OCI-LY7 (cell line): ENCODE data around the gene S100A8. TPM values are rescaled to one million over a fixed set of nuclear protein-coding genes. Genes with fewer than 3 reads are reported as not detected.

Source experiments
- BruUV-seq: library from RNA; stranded (reverse); fragments of 400-500 nt; replicated peaks from 2 replicates; lab custom pipeline; 2021; lab: Mats Ljungman, UMichigan
- CTCF ChIA-PET: fragments of 300-600 bp; sonication (Branson Sonifier 250); formaldehyde crosslinking; loops from one replicate; lab custom pipeline; 2022; ENCODE audit warnings: antibody characterized with exemption; ENCODE audit not compliant: unreplicated experiment; lab: Charles Lee
- POLR2A ChIA-PET: fragments of 300-600 bp; sonication (Branson Sonifier 250); formaldehyde crosslinking; loops from one replicate; lab custom pipeline; 2022; ENCODE audit warnings: antibody characterized with exemption; lab: Charles Lee
- DNase-seq: peaks from one replicate; pipeline ENCODE4 v3.0.0-alpha.2; 2015; ENCODE audit warnings: low spot score
- H2AFZ ChIP-seq: fragments of 200-600 bp; sonication (generic), shearing (Covaris generic); 2 replicates; pipeline ENCODE4 v1.6.1; 2014; ENCODE audit warnings: mild to moderate bottlenecking, antibody characterized with exemption, low read length, moderate library complexity
- H3K27ac ChIP-seq: fragments of 200-600 bp; sonication (generic); 2 replicates; pipeline ENCODE4 v1.5.1; 2014; ENCODE audit warnings: mixed run types, low read depth, mild to moderate bottlenecking, moderate library complexity, low read length, inconsistent platforms; ENCODE audit not compliant: poor library complexity, severe bottlenecking
- H3K36me3 ChIP-seq: fragments of 200-600 bp; sonication (generic); 2 replicates; pipeline ENCODE4 v1.6.1; 2014; ENCODE audit warnings: mild to moderate bottlenecking, antibody characterized with exemption, low read length, moderate library complexity, mixed read lengths; ENCODE audit not compliant: insufficient read depth
- H3K4me1 ChIP-seq: fragments of 200-600 bp; sonication (generic); 2 replicates; pipeline ENCODE4 v1.5.1; 2014; ENCODE audit warnings: mild to moderate bottlenecking, low read length; ENCODE audit not compliant: insufficient read depth, poor library complexity, severe bottlenecking
- H3K4me2 ChIP-seq: fragments of 200-600 bp; sonication (generic); 2 replicates; pipeline ENCODE4 v1.6.1; 2014; ENCODE audit warnings: mild to moderate bottlenecking, low read length
- H3K4me3 ChIP-seq: fragments of 200-600 bp; sonication (generic); 2 replicates; pipeline ENCODE4 v1.5.1; 2014; ENCODE audit warnings: mild to moderate bottlenecking, low read depth, low read length; ENCODE audit not compliant: poor library complexity, severe bottlenecking
- H3K79me2 ChIP-seq: fragments of 200-600 bp; sonication (generic); 2 replicates; pipeline ENCODE4 v1.6.1; 2016; ENCODE audit warnings: low read depth, mild to moderate bottlenecking, low read length, moderate library complexity, mixed read lengths; ENCODE audit not compliant: insufficient read depth
- H3K9me2 ChIP-seq: fragments of 200-600 bp; sonication (generic); 2 replicates; pipeline ENCODE4 v1.6.1; 2016; ENCODE audit warnings: mild to moderate bottlenecking, low read length, mixed read lengths; ENCODE audit not compliant: insufficient read depth
- H3K9me3 ChIP-seq: fragments of 200-600 bp; sonication (generic); 2 replicates; pipeline ENCODE4 v1.6.1; 2014; ENCODE audit warnings: mild to moderate bottlenecking, mixed run types, low read length, mixed read lengths
- H4K20me1 ChIP-seq: fragments of 200-600 bp; sonication (generic); 2 replicates; pipeline ENCODE4 v1.6.1; 2014; ENCODE audit warnings: mild to moderate bottlenecking, antibody characterized with exemption, low read length, moderate library complexity, mixed read lengths; ENCODE audit not compliant: insufficient read depth
- CTCF ChIP-seq: fragments of 200-600 bp; sonication (generic); conservative IDR thresholded peaks from 2 replicates; pipeline ENCODE4 v1.5.1; 2014; ENCODE audit warnings: mild to moderate bottlenecking, antibody characterized with exemption, low read length, moderate library complexity, mixed read lengths
- EZH2phosphoT487 ChIP-seq: fragments of 200-600 bp; sonication (generic); IDR thresholded peaks from 2 replicates; pipeline ENCODE4 v1.6.1; 2018; ENCODE audit warnings: low read depth, borderline replicate concordance, mild to moderate bottlenecking, mixed run types, antibody characterized with exemption, low read length, moderate library complexity, mixed read lengths
- intact Hi-C: fragments of 100-400 bp; cut with micrococcal nuclease; formaldehyde crosslinking; loops from one replicate; pipeline ENCODE4 v1.10.0; 2022; ENCODE audit not compliant: unreplicated experiment
- total RNA-seq, 2 experiments: library from RNA; depleted of rRNA in 1 of 2; stranded (reverse); fragments of >200 nt in 1 of 2; shearing (Covaris generic) in 1 of 2; gene quantifications; 2 replicates each; pipeline ENCODE4 v1.2.3, GENCODE V29; 2014 to 2022

The S100A8 gene
- total RNA-seq, 2 experiments from 2014 or later, result not detected

- ChIA-PET POLR2A (no interaction called here), CTCF (no interaction called here)
- TF ChIP-seq EZH2phosphoT487, result no peak
- H4K20me1 ChIP-seq, result no peaks in the 10 kb centered on the region
- no peaks in the 10 kb centered on the region for H3K9me2 ChIP-seq
- BruUV-seq, result no TSS peak
- no peaks in the 10 kb centered on the region for H3K79me2 ChIP-seq
- H2AFZ ChIP-seq, result no peak overlapping the region
- H3K4me2 ChIP-seq, result no peak overlapping the region
- no peak overlapping the region for H3K4me3 ChIP-seq
- no peaks in the 10 kb centered on the region for H3K36me3 ChIP-seq
- DNase-seq, result no peak
- intact Hi-C loops, result loop anchor here (2.0 kb wide), 1 partner anchor 51 kb away; no protein-coding TSS in a partner anchor
- no peak overlapping the region for H3K27ac ChIP-seq
- H3K9me3 ChIP-seq, result no peaks in the 10 kb centered on the region
- H3K4me1 ChIP-seq, result no peaks in the 10 kb centered on the region
Observed at GRCh38 chr1:153403421-153404085, 12.7 kb upstream of the S100A8 start.

- Histone ChIP-seq H2AFZ (no peak overlapping the region), H3K36me3 (no peaks in the 10 kb centered on the region), H3K9me3 (no peaks in the 10 kb centered on the region), H3K79me2 (no peaks in the 10 kb centered on the region), H3K4me2 (no peak overlapping the region), H3K27ac (no peak overlapping the region), H3K4me1 (no peaks in the 10 kb centered on the region), H4K20me1 (no peaks in the 10 kb centered on the region), H3K4me3 (no peak overlapping the region), H3K9me2 (no peaks in the 10 kb centered on the region)
- BruUV-seq, result no TSS peak
- intact Hi-C loops, result no loop called here
- DNase-seq, result no peak
- POLR2A ChIA-PET, result no interaction called here
- CTCF ChIA-PET, result no interaction called here
- TF ChIP-seq CTCF, result no peak
- TF ChIP-seq EZH2phosphoT487, result no peak
Observed at GRCh38 chr1:153402226-153402625, 11.4 kb upstream of the S100A8 start.

- no peaks in the 10 kb centered on the region for H3K9me3 ChIP-seq
- no peaks in the 10 kb centered on the region for H3K4me1 ChIP-seq
- no TSS peak for BruUV-seq
- no peak overlapping the region for H3K27ac ChIP-seq
- ChIA-PET POLR2A (no interaction called here), CTCF (no interaction called here)
- no peak overlapping the region for H2AFZ ChIP-seq
- intact Hi-C loops, result no loop called here
- DNase-seq, result no peak
- H3K4me3 ChIP-seq, result no peak overlapping the region
- H4K20me1 ChIP-seq, result no peaks in the 10 kb centered on the region
- no peaks in the 10 kb centered on the region for H3K79me2 ChIP-seq
- H3K9me2 ChIP-seq, result no peaks in the 10 kb centered on the region
- H3K36me3 ChIP-seq, result no peaks in the 10 kb centered on the region
- H3K4me2 ChIP-seq, result no peak overlapping the region
- TF ChIP-seq EZH2phosphoT487 (no peak), CTCF (no peak)
Observed at GRCh38 chr1:153401461-153401860, 10.6 kb upstream of the S100A8 start.
